ENCODE data around the gene HIPK3.
A peak's percentile ranks its signal among the peaks of the same experiment; 100 is the strongest.

Gene HIPK3

GRCh38 chr11:33350287-33350686, 93.1 kb downstream of the HIPK3 start:
- H3K27ac ChIP-seq (ENCODE audit: low read depth, low read length), result no peak overlapping the region
- H3K9ac ChIP-seq (ENCODE audit: low read length), result no peak overlapping the region
- H3K79me1 ChIP-seq (ENCODE audit: low read length), result no peaks in the 10 kb centered on the region
- DNase-seq, result no peak
- no peak overlapping the region for H3K14ac ChIP-seq (ENCODE audit: low read length)
- H4K8ac ChIP-seq (ENCODE audit: low read depth, low read length), result no peak overlapping the region
- H2BK12ac ChIP-seq (ENCODE audit: low read length), result no peak overlapping the region
- WGBS (ENCODE audit: extremely low coverage, insufficient coverage, insufficient read length), result no CpG with 5 or more reads among the region's 4 CpGs
- H3K4me1 ChIP-seq (ENCODE audit: control insufficient read depth in 1 of 2, insufficient read depth in 2 of 2, low read length in 2 of 2), result no peaks in the 10 kb centered on the region
- no peak overlapping the region for H3K4ac ChIP-seq (ENCODE audit: low read depth, low read length)
- H2AK5ac ChIP-seq (ENCODE audit: low read length), result no peak overlapping the region
- H2BK5ac ChIP-seq (ENCODE audit: low read depth, low read length, poor library complexity), result no peak overlapping the region
- H3K36me3 ChIP-seq (ENCODE audit: control insufficient read depth in 1 of 2, insufficient read depth in 2 of 2, low read length in 2 of 2), result peaks cover 21 to 28% of the 10 kb centered on the region in 2 experiments
- H3K79me2 ChIP-seq (ENCODE audit: control insufficient read depth, insufficient read depth, low read length, poor library complexity), result no peaks in the 10 kb centered on the region
- no peaks in the 10 kb centered on the region for H3K27me3 ChIP-seq (ENCODE audit: insufficient read depth, low read length)
- no peak overlapping the region for H2AFZ ChIP-seq (ENCODE audit: insufficient read depth, low read length, poor library complexity)
- no peak overlapping the region for H3K23ac ChIP-seq (ENCODE audit: low read length)
- H2BK120ac ChIP-seq (ENCODE audit: insufficient read depth, low read length, poor library complexity), result no peak overlapping the region
- H4K91ac ChIP-seq (ENCODE audit: low read depth, low read length), result no peak overlapping the region
- no peaks in the 10 kb centered on the region for H3K9me3 ChIP-seq (ENCODE audit: insufficient read depth, low read depth, low read length)
- H3K4me2 ChIP-seq (ENCODE audit: low read length), result no peak overlapping the region
- no peak overlapping the region for H4K12ac ChIP-seq (ENCODE audit: low read depth, low read length)
- no peak overlapping the region for H3K18ac ChIP-seq (ENCODE audit: low read length)
- no peak overlapping the region for H3K4me3 ChIP-seq (ENCODE audit: low read depth, low read length)

- Histone ChIP-seq H3K14ac (ENCODE audit: low read length) (no peak overlapping the region), H3K18ac (ENCODE audit: low read length) (no peak overlapping the region), H3K23ac (ENCODE audit: low read length) (no peak overlapping the region), H3K36me3 (ENCODE audit: control insufficient read depth in 1 of 2, insufficient read depth in 2 of 2, low read length in 2 of 2) (peaks cover 0 to under 1% of the 10 kb centered on the region in 2 experiments), H4K8ac (ENCODE audit: low read depth, low read length) (no peak overlapping the region), H2AFZ (ENCODE audit: insufficient read depth, low read length, poor library complexity) (no peak overlapping the region), H2AK5ac (ENCODE audit: low read length) (no peak overlapping the region), H3K4me3 (ENCODE audit: low read depth, low read length) (no peak overlapping the region), H2BK120ac (ENCODE audit: insufficient read depth, low read length, poor library complexity) (no peak overlapping the region), H3K27me3 (ENCODE audit: insufficient read depth, low read length) (no peaks in the 10 kb centered on the region), H4K12ac (ENCODE audit: low read depth, low read length) (no peak overlapping the region), H2BK12ac (ENCODE audit: low read length) (no peak overlapping the region), H3K27ac (ENCODE audit: low read depth, low read length) (no peak overlapping the region), H3K79me1 (ENCODE audit: low read length) (no peaks in the 10 kb centered on the region), H3K4me2 (ENCODE audit: low read length) (no peak overlapping the region), H3K4ac (ENCODE audit: low read depth, low read length) (no peak overlapping the region), H3K9me3 (ENCODE audit: insufficient read depth, low read depth, low read length) (no peaks in the 10 kb centered on the region), H3K9ac (ENCODE audit: low read length) (no peak overlapping the region), H3K4me1 (ENCODE audit: control insufficient read depth in 1 of 2, insufficient read depth in 2 of 2, low read length in 2 of 2) (no peaks in the 10 kb centered on the region), H2BK5ac (ENCODE audit: low read depth, low read length, poor library complexity) (no peak overlapping the region), H3K79me2 (ENCODE audit: control insufficient read depth, insufficient read depth, low read length, poor library complexity) (no peaks in the 10 kb centered on the region), H4K91ac (ENCODE audit: low read depth, low read length) (no peak overlapping the region)
- WGBS (ENCODE audit: extremely low coverage, insufficient coverage, insufficient read length), result no CpG with 5 or more reads among the region's 4 CpGs
- DNase-seq, result peak in 1 of 2 donors; percentile 9
These were observed 101.1 kb downstream of the HIPK3 start for GRCh38 chr11:33358150-33358831.

- Histone ChIP-seq H3K79me1 (ENCODE audit: low read length) (no peaks in the 10 kb centered on the region), H3K4me3 (ENCODE audit: low read depth, low read length) (no peak overlapping the region), H3K23ac (ENCODE audit: low read length) (no peak overlapping the region), H2BK120ac (ENCODE audit: insufficient read depth, low read length, poor library complexity) (no peak overlapping the region), H3K4me1 (ENCODE audit: control insufficient read depth in 1 of 2, insufficient read depth in 2 of 2, low read length in 2 of 2) (no peaks in the 10 kb centered on the region), H3K9ac (ENCODE audit: low read length) (no peak overlapping the region), H3K4me2 (ENCODE audit: low read length) (no peak overlapping the region), H4K8ac (ENCODE audit: low read depth, low read length) (no peak overlapping the region), H3K27me3 (ENCODE audit: insufficient read depth, low read length) (no peaks in the 10 kb centered on the region), H3K79me2 (ENCODE audit: control insufficient read depth, insufficient read depth, low read length, poor library complexity) (no peaks in the 10 kb centered on the region), H4K91ac (ENCODE audit: low read depth, low read length) (no peak overlapping the region), H4K12ac (ENCODE audit: low read depth, low read length) (no peak overlapping the region), H3K27ac (ENCODE audit: low read depth, low read length) (no peak overlapping the region), H2AFZ (ENCODE audit: insufficient read depth, low read length, poor library complexity) (no peak overlapping the region), H3K36me3 (ENCODE audit: control insufficient read depth in 1 of 2, insufficient read depth in 2 of 2, low read length in 2 of 2) (no peaks in the 10 kb centered on the region), H2BK12ac (ENCODE audit: low read length) (no peak overlapping the region), H3K9me3 (ENCODE audit: insufficient read depth, low read depth, low read length) (no peaks in the 10 kb centered on the region), H2BK5ac (ENCODE audit: low read depth, low read length, poor library complexity) (no peak overlapping the region), H2AK5ac (ENCODE audit: low read length) (no peak overlapping the region), H3K4ac (ENCODE audit: low read depth, low read length) (no peak overlapping the region), H3K14ac (ENCODE audit: low read length) (no peak overlapping the region), H3K18ac (ENCODE audit: low read length) (no peak overlapping the region)
- WGBS (ENCODE audit: extremely low coverage, insufficient coverage, insufficient read length), result no CpG with 5 or more reads among the region's 4 CpGs
- DNase-seq, result no peak
These were observed 103.5 kb downstream of the HIPK3 start for GRCh38 chr11:33360642-33361041.

GRCh38 chr11:33362051-33362910, 105.1 kb downstream of the HIPK3 start:
- Histone ChIP-seq H3K23ac (ENCODE audit: low read length) (no peak overlapping the region), H2BK5ac (ENCODE audit: low read depth, low read length, poor library complexity) (no peak overlapping the region), H3K9me3 (ENCODE audit: insufficient read depth, low read depth, low read length) (no peaks in the 10 kb centered on the region), H3K9ac (ENCODE audit: low read length) (no peak overlapping the region), H3K14ac (ENCODE audit: low read length) (no peak overlapping the region), H3K4ac (ENCODE audit: low read depth, low read length) (no peak overlapping the region), H4K12ac (ENCODE audit: low read depth, low read length) (no peak overlapping the region), H3K79me1 (ENCODE audit: low read length) (no peaks in the 10 kb centered on the region), H2AK5ac (ENCODE audit: low read length) (no peak overlapping the region), H3K27ac (ENCODE audit: low read depth, low read length) (no peak overlapping the region), H4K91ac (ENCODE audit: low read depth, low read length) (no peak overlapping the region), H3K27me3 (ENCODE audit: insufficient read depth, low read length) (no peaks in the 10 kb centered on the region), H2AFZ (ENCODE audit: insufficient read depth, low read length, poor library complexity) (no peak overlapping the region), H3K36me3 (ENCODE audit: control insufficient read depth in 1 of 2, insufficient read depth in 2 of 2, low read length in 2 of 2) (no peaks in the 10 kb centered on the region), H3K79me2 (ENCODE audit: control insufficient read depth, insufficient read depth, low read length, poor library complexity) (no peaks in the 10 kb centered on the region), H3K4me2 (ENCODE audit: low read length) (no peak overlapping the region), H3K18ac (ENCODE audit: low read length) (no peak overlapping the region), H2BK12ac (ENCODE audit: low read length) (no peak overlapping the region), H3K4me1 (ENCODE audit: control insufficient read depth in 1 of 2, insufficient read depth in 2 of 2, low read length in 2 of 2) (no peaks in the 10 kb centered on the region), H3K4me3 (ENCODE audit: low read depth, low read length) (no peak overlapping the region), H2BK120ac (ENCODE audit: insufficient read depth, low read length, poor library complexity) (no peak overlapping the region), H4K8ac (ENCODE audit: low read depth, low read length) (no peak overlapping the region)
- no CpG with 5 or more reads among the region's 6 CpGs for WGBS (ENCODE audit: extremely low coverage, insufficient coverage, insufficient read length)
- peak in 1 of 2 donors; percentile 76 for DNase-seq
